ENCODE measurements around the gene CD96.
"Not testable (repeated sequence)": the region's sequence is repeated elsewhere in the genome, so short reads cannot be mapped to it uniquely, and the experiment has no call there.

The CD96 gene, protein sequence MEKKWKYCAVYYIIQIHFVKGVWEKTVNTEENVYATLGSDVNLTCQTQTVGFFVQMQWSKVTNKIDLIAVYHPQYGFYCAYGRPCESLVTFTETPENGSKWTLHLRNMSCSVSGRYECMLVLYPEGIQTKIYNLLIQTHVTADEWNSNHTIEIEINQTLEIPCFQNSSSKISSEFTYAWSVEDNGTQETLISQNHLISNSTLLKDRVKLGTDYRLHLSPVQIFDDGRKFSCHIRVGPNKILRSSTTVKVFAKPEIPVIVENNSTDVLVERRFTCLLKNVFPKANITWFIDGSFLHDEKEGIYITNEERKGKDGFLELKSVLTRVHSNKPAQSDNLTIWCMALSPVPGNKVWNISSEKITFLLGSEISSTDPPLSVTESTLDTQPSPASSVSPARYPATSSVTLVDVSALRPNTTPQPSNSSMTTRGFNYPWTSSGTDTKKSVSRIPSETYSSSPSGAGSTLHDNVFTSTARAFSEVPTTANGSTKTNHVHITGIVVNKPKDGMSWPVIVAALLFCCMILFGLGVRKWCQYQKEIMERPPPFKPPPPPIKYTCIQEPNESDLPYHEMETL

DNA sequence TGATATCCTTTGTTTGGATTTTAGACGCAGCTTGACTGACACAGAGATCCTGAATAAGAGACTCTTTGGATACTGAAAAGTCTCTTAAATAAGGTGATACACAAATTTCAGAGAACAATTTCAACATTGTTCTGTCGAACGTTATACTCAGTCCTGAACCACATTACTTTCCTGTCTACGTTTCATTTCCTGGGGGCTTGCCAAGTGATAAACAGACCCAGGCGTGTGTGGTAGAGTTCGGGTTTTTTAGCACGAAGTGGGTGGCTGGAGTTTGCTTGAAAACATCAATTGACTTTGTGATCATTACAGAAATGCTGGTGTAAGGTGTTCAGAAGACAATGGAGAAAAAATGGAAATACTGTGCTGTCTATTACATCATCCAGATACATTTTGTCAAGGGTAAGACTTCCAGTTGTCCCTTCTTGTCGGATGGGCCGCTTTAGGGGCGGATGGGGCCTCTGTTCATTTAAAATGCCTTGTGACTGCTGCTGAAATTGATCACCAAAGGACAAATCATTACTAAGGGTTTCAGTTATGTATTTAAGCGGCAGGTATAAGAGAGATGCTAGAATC is at the start of gene CD96:
TSS of gene CD96 (plus strand) at position 287 of the 573 bp plus-strand sequence. CDS start at position 339, 52 bp downstream.
- DNase-seq (ENCODE audit: low spot score), result no peak

DNA sequence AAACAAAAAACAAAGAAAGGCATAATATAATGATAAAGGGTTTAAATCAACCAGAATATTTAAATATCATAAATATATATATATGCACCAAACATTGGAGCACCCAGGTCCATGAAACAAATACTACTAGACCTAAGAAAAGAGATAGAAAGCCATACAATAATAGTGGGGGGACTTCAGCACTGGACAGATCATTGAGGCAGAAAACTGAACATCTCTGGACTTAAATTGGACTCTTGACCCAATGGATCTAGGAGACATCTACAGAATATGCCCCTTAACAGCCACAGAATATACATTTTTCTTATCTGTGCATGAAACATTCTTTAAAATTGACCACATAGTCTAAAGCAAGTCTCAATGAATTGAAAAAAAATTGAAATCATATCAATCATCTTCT is 48.7 kb upstream of the CD96 start:
- DNase-seq (ENCODE audit: low spot score), result no peak

DNA sequence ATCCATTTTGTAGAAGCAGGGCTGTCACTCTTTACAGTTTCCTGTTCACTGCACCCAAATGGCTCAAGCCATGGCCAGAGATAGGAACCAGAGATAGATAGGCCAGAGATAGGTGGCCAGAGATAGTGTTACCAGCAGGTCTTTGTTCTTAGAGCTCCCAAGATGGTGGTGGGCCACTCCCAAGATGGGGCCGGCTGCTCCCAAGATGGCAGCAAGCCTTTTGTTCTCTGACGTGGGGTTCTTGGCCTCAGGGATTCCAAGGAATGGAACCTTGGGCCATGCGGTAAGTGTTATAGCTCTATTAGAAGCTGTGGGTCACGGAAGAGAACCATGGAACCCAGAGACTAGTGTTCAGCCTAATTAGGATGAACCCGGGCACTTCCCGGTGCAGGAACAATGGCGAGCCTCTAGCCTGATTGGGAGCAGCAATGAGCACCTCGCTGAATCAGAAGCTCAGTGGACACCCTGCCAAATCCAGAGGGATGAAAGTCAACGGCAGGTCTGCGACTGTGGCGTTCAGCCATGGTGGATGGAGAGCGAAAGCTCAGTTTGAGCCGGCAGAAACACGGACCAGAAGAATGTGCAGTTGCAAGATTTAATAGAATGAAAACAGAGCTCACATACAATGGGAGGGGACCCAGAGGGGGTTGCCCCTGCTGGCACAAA is 45.0 kb upstream of the CD96 start:
- no peak for DNase-seq (ENCODE audit: low spot score)

DNA sequence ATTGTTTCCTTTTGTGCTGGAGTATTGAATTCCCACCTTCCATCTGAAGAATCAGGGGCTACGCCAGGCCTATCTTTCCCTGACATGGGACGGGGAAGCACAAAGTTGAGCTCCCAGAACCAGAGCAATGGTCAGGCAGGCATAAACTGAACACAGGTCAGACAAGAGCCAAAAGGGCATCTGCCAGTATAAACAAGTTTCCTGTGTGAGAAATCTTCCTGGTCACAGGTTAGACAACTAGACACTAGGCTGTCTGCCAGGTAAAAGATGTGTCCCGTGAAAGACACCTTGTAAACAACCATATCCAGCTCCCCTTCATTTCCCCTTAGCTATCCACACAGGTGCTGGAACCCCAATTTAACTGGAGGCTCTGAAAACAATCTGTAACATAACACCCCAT is 44.0 kb upstream of the CD96 start:
- DNase-seq (ENCODE audit: low spot score), result no peak

DNA sequence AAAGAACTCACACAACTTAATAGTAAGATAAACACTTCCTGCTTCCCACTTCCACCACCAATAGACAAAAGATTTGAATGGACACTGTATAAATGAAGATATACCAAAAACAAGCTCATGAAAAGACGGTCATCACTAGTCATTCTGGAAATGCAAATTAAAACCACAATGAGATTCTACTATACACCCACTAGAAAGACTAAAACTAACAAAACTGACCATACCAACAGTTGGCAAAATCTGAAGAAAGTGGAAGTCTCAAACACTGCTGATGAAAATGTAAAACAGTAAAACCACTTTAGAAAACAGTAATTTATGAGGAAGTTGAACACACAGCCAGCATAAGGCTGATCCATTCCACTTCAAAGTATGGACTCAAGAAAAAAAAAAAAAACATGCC is 35.6 kb upstream of the CD96 start:
- DNase-seq (ENCODE audit: low spot score), result no peak

DNA sequence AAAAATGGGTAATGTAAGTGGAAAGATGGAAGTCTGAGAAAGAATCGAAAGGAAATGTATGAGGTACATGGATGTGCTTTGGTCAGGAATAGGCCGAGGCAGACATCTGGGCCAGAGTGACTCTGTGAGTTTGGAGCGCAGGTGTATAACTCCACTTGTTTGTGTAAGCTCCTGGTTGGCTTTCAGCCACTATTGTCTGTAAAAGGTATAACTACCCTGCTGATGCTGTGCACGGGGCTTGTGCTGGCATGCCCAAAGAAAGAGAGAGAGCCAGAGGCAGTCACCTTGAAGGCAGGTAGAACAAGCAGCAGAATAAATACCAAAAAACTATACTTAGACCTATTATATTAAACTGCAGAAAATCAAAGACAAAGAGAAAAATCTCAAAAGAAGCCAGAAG is 32.7 kb upstream of the CD96 start:
- DNase-seq (ENCODE audit: low spot score), result no peak

DNA sequence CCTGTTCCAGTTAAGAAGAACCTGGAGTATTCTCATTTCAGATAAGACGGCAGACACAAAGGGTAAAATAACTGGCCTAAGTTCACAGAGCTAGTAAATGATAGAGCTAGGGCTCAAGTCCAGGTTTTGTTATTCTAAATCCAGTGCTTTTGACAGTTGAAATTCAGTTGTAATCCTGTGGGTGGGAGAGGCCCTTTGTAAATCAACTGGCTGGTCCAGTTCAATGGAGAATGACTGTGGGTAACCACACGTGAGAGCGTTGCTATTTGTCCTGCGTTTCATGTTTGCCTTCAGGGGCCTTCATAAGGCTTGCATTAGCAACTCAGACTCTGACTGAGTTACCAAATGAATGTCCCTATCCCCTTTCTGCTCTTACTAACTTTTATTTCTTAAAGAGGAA is 24.2 kb upstream of the CD96 start:
- DNase-seq (ENCODE audit: low spot score), result no peak

DNA sequence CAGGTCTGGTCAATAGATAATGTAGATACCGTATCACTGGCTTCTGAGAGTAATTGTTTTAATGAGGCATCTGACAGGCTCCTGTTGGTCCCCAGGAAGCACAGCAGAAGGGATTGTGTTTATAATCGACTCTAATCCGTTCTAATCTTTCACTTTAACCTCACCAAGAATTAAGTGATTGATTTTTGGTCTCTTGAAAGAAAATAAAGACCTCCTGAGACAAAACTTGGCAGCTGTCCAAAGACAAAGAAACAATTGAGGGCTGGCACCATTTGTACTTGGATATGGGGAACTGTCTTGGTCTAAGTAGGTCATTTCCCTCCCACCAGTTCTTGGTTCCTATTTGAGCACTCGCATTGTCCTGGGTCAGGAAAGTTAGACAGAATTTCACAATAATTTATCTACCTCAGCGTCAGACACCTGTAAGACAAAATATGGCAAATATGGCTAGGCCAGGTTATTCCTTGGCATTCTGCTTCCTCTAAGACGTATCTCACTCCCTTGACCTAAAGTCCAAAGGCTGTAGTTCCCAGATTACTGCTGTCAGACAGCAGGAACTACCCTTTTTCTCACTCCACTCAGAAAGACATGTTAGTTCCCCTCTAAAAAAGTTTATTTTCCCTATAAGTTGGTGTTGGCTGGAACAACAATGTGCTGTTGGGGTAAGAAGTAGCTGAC is 22.7 kb upstream of the CD96 start:
- no peak for DNase-seq (ENCODE audit: low spot score)

DNA sequence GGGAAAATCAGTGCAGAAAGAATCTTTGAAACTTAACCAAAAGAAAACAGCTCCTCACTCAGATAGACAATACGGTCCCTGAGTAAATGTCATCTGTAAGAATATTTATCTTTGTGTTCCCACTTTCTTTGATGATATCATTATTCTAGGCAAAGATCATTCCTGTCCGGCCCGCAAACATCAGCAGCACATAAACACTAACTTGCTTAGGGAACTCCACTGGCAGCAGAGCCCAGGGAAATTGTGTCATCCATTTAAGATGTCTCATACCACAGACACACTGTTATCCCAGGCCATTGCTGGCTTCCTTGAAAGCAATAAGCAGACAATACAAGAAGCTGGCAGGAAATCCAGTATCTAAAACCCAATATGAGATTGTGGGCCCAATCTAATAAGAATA is 20.1 kb upstream of the CD96 start:
- DNase-seq (ENCODE audit: low spot score), result peak; percentile 44

DNA sequence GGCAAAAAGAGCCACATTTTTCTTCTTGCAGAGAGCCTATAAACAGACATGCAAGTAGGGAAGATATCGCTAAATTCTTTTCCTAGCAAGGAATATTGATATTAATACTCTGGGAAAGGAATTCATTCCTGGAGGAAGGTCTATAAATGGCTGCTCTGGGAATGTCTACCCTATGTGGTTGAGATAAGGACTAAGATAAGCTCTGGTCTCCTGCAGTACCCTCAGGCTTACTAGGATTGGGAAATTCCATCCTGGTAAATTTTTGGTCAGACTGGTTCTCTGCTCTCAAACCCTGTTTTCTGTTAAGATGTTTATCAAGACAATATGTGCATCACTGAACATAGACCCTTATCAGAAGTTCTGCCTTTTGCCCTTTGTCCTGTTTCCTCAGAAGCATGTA is 17.5 kb upstream of the CD96 start:
- not testable (repeated sequence) for DNase-seq (ENCODE audit: low spot score)

DNA sequence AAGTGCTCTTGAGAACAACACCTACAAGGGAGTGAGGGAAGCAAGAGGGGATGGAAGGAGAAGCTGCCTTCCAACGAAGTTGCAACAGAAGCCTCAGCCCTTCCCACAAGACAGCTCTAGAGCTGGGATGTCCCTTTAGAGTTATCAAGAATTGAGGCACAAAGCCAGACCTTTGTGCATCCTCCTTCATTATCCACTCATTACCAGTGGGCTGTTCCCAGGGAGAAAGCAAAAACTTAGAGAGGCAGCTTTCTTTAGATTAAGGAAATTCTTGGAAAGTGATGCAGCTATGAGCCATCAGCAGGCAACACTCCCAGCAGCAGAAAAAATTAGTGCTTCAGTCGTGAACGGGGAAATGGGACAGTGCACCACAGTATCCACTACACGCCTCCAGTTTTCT is 10.6 kb upstream of the CD96 start:
- peak; percentile 16 for DNase-seq (ENCODE audit: low spot score)

DNA sequence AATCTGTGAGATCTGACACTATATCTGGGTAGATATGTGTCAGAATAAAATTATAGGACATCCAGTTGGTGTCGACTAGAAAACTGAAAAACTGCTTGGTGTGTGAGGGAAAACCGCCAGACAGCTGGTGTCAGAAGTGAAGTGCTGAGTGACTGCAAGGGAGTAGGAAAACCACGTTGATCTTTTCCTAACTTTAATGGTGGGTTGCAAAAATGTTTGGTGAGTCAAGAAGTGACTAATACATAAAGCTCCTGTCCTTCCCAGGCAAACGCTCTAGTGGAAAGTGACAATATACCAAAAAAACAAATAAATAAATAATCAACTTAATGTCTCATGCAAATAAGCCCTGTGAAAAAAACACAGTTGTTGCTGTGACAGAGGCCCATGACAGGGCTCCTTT is 7.3 kb upstream of the CD96 start:
- peak; percentile 40 for DNase-seq (ENCODE audit: low spot score)

DNA sequence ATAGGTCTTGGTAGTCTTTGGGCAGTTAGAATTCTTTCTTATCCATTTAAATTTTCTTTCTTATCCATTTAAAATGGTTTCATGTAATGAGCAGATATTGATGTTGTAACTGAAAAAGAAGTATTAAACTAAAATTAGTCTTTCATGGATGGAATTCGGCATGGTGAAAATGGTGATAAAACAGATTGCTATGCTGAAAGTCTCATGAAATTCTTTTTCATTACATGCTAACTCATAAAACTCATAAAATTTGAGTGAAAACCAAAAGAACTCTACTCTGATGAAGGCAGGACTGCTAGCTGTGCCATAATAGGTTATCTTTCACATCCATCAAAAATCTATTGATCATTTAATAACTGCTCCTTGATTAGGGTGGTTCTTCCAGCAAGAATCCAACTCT is 3.9 kb upstream of the CD96 start:
- DNase-seq (ENCODE audit: low spot score), result no peak

DNA sequence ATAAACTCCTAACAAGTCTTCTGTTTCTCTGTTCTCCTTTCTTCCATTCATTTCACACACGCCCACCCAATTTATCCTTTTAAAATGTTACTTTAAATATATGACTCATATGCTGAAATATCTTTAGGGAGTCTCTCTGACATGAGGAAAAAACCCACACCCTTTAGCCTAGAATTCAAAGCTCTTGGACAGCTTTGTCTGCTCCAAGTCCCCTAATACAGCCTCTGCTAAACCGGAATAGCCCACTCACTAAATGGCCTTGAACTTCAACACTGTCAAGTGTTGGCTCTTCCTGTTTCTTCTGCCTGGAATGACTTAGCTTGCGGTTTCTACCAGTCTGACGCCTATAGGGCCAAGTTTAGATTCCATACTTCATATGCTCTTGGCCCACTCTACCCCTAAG is 3.3 kb upstream of the CD96 start:
- peak; percentile 33 for DNase-seq (ENCODE audit: low spot score)

DNA sequence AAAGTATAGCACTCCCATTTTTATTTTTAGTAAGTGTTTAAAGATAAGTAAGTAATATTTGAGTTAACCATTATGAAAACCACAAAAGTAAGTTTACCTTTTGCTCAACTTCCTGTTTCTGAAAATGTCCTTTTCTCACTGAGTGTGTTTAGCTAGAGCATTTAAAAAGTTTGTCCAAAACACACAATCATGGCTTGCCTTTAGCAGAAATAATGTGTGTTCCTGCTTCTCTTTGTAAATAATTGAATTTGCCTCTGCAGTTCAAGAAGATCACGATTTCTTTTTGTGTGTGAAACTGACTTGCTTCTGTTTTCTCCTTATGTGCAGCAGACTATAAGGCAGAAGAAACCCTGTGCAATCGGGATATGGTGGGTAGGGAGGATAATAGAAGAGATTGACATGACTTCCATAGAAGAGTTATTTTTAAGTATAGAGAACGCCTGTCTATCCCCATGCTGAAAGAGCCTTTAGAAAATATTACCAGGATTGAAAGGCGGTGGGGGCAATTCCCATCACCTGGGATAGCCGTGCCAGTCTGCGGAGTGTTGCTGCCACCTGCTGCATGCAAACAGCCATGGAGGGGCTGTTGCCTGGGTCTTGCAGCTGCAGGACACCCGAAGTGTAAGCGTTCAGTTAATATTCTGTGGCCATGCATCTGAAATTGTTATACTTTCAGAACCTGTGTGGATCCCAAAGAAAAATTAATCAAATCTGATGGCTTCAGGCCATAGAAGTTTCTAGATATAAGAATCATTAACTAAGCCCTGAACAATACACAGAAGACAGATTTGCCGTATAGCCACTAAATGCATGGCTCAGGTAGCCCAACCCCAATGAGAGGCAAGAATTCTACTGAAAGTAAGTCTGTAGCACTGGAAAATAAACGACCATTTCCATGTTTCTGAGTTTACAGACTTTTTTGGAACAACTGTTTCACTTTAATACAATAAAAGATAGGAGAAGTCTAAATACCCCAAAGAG is 2.4 kb upstream of the CD96 start:
- DNase-seq (ENCODE audit: low spot score), result peak; percentile 71

DNA sequence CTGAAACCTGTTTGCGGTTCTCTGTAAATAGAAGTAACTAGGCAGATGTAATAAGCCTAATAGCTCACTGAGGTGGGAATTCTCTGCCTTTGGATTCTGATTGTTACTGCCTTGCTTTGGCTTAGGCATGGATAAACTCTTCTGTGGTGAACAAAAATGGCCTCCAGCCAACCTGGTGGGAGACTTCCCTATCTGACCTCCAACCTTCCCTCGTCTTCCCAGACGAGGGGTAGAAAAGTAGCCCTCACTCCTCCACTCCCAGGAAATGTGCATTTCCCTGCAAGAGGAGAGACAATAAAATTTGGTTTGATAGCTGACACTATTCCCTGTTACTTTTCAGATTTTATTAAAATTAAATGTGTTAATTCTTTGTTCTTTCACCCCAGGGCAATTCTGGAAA is 606 bp upstream of the CD96 start:
- DNase-seq (ENCODE audit: low spot score), result no peak

DNA sequence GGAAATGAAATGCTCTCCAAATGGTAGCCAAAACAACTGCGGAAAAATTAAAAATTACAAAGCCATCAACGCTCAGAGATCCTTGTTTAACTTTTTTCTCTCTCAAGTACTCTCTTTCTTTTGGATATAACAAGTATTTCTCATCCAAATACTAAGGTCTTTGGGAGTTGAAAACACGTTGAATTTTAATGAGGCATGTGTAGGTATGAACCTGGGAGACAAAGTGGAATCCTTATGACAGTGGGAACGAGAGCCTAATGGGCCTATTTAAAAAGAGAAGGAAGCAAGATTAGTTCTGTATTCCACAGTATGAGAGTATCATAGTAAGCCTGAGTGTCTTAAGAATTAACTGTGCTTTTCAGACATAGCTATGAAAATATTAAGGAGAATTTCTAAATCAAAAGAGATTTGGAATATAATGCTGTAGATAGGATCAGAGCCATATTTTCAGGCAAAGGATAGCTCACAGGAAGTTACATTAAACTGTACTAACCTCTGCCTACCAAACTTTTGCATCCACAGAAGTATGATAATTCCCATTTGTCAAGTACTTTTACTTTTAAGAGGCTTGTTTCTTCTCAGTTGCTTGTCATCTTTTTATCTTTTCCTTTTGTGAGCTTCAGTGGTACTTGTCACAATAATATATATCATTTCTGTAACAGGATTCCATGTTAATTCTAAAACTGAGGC is 759 bp downstream of the CD96 start:
- no peak for DNase-seq (ENCODE audit: low spot score)

DNA sequence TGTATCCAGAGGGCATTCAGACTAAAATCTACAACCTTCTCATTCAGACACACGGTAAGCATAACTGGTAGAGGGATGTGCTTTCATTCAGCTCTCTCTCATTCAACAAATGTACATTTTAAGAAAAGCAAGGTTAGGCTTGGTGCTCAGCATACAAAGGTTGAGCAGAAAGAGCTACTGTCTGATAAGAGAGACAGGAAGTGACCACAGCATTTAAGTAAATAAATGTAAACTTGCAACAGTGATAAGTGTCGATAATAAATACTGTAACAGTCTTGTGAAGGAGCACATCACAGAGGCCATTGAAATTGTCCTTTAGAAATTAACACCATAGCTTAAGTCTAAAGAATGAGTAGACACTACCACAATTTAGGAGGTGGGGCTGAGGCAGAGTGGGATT is 3.4 kb downstream of the CD96 start:
- no peak for DNase-seq (ENCODE audit: low spot score)

DNA sequence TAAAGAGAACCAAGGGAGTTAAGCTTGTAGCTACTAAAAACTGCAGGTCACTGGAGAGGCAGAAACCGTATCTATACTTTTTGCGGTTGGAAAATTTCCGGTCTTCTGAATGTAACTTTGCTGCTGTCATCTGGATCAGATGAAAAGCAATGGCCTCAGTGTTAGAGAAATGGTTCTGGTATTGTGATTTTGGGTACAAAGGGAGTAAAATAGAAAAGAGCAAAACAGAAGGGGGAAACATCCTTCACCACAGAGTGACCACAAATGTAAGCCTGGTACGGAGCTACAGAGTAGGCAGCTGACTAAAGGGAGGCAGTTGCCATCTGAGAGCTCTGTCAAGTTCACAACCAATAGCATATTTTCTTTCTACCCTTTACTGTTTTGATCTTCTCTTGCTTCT is 5.6 kb downstream of the CD96 start:
- no peak for DNase-seq (ENCODE audit: low spot score)

DNA sequence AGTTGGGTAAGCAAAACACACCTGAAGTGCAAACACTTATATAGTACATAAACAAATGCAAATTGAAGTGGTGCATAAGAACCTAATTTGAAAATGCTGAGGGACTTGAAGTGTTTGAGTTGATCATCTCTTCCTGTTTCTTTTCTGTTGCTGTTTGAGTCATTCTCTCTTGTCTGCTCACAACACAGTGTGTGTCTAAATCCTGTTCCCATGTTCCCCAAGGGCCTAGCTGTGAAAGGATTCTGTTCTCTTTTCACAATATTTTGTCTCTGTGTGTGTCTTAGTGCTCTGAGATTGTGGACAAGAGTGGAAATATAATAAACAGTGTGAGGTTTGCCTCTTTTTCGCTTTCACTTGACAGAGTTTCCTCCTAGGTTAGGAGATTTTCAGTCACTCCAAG is 6.1 kb downstream of the CD96 start:
- DNase-seq (ENCODE audit: low spot score), result no peak

DNA sequence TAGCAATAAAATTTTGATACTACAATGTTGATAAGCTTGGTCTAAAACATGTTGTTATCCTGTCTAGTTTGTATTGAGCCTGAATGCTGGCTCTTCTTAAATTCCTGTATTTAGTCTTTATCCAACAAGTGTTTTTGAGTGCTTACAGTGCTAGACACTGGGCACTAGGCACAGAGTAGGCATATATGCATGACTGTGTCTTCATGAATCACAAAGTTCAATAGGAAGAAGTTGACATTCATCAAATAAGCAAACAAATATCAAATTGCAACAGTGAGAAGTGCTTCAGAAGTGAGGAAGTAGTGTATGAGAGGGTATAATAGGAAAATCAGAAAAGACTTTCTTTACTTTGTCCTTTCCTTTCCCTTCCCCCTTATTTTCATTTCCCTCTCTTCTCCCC is 6.8 kb downstream of the CD96 start:
- DNase-seq (ENCODE audit: low spot score), result no peak
